Progenitor cell of endocrine pancreas (in vitro differentiated cells): Measurements from ENCODE around the gene SLIT3. TPM values are rescaled to one million over a fixed set of nuclear protein-coding genes. Genes with fewer than 3 reads are reported as not detected.

Experiments
- DNase-seq: peaks from one replicate; pipeline ENCODE4 v3.0.0; 2021; ENCODE audit warnings: low spot score; ENCODE audit not compliant: unreplicated experiment
- H3K27ac Mint-ChIP-seq: 2 replicates; pipeline ENCODE4 v1.8.0; 2021; ENCODE audit warnings: mild to moderate bottlenecking, moderate library complexity, mixed read lengths
- H3K27me3 Mint-ChIP-seq: 2 replicates; pipeline ENCODE4 v1.8.0; 2021; ENCODE audit warnings: mixed read lengths
- H3K36me3 Mint-ChIP-seq: 2 replicates; pipeline ENCODE4 v1.8.0; 2022; ENCODE audit warnings: mixed read lengths; ENCODE audit not compliant: insufficient read depth
- H3K4me1 Mint-ChIP-seq: 2 replicates; pipeline ENCODE4 v1.8.0; 2021; ENCODE audit warnings: low read depth, mixed read lengths
- H3K4me3 Mint-ChIP-seq: 2 replicates; pipeline ENCODE4 v1.8.0; 2021; ENCODE audit warnings: low read depth, mild to moderate bottlenecking, moderate library complexity, mixed read lengths
- H3K9me3 Mint-ChIP-seq: 2 replicates; pipeline ENCODE4 v1.8.0; 2021; ENCODE audit warnings: low read depth, mixed read lengths
- CTCF ChIP-seq: fragments of 200-600 bp; sonication (generic); IDR thresholded peaks from one replicate; pipeline ENCODE4 v1.5.0; 2021; ENCODE audit warnings: antibody characterized with exemption, mild to moderate bottlenecking; ENCODE audit not compliant: unreplicated experiment
- microRNA-seq: library from miRNA; unstranded; fragments of <30 nt; microRNA quantifications from one replicate; pipeline ENCODE4 v1.1.0, GENCODE V29; 2020; ENCODE audit warnings: borderline number of aligned reads; ENCODE audit not compliant: unreplicated experiment
- total RNA-seq: library from RNA; stranded (reverse); gene quantifications from 2 replicates; pipeline ENCODE4 v1.2.1, GENCODE V29; 2021

SLIT3 gene
- total RNA-seq, 1 donor from 2014 or later = 18.8 TPM

- no peak for DNase-seq
- Mint-ChIP-seq H3K27me3 (peaks cover 3% of the 10 kb centered on the region), H3K27ac (no peak overlapping the region), H3K4me3 (no peak overlapping the region), H3K36me3 (no peaks in the 10 kb centered on the region), H3K9me3 (no peaks in the 10 kb centered on the region), H3K4me1 (no peaks in the 10 kb centered on the region)
- no peak for TF ChIP-seq CTCF
Measured at GRCh38 chr5:168612123-168612522, 688.8 kb downstream of the SLIT3 start.

Small RNA genes lying within 50 kb of the gene (microRNA-seq; reads per million reads assigned to microRNA genes)
- gene MIR218-2 (2.4 reads per million), gene MIR585 (12.5 reads per million, percentile 22 among the genes with 10 or more reads in this experiment)
